K562 (cell line): ENCODE results near the gene ZNF438. TPM values are rescaled to one million over a fixed set of nuclear protein-coding genes. Genes with fewer than 3 reads are reported as not detected.
A peak's percentile ranks its signal among the peaks of the same experiment; 100 is the strongest.

Experiments
- BCL6 ChIP-seq: fragments of 250-450 bp; sonication (Bioruptor Pico); IDR thresholded peaks from 2 replicates; pipeline ENCODE4 v1.4.0; 2020
- CBFA2T3 ChIP-seq: fragments of 450-650 bp; IDR thresholded peaks from 2 replicates; pipeline ENCODE4 v1.6.1; 2017
- CHCHD3 ChIP-seq: fragments of 250-450 bp; sonication (Bioruptor Pico); IDR thresholded peaks from 2 replicates; pipeline ENCODE4 v2.1.2; 2022; ENCODE audit warnings: mild to moderate bottlenecking
- DPF2 ChIP-seq: fragments of 450-650 bp; IDR thresholded peaks from 2 replicates; pipeline ENCODE4 v1.6.1; 2016
- FOXJ2 ChIP-seq: fragments of 200-800 bp; sonication (Bioruptor generic); IDR thresholded peaks from 2 replicates; pipeline ENCODE4 v1.6.1; 2016; ENCODE audit warnings: missing genetic modification characterization, missing compliant biosample characterization
- FOXJ3 ChIP-seq: sonication (generic); formaldehyde crosslinking; IDR thresholded peaks from 2 replicates; pipeline ENCODE4 v1.4.0; 2020; ENCODE audit warnings: mild to moderate bottlenecking, missing genetic modification reagents
- HDAC6 ChIP-seq: IDR thresholded peaks from 2 replicates; pipeline ENCODE4 v1.6.1; 2012; ENCODE audit warnings: low read depth, mild to moderate bottlenecking, control low read depth, inconsistent platforms, low read length, moderate library complexity
- NFIX ChIP-seq: fragments of 250-450 bp; sonication (Bioruptor Pico); IDR thresholded peaks from 2 replicates; pipeline ENCODE4 v1.4.0; 2020; ENCODE audit warnings: low read depth, mild to moderate bottlenecking, moderate library complexity
- NFRKB ChIP-seq: fragments of 450-650 bp; IDR thresholded peaks from 2 replicates; pipeline ENCODE4 v1.6.1; 2016; ENCODE audit warnings: low read depth
- NONO ChIP-seq, 2 experiments: fragments of 200-400 bp in 1 of 2; fragments of 450-650 bp in 1 of 2; formaldehyde crosslinking in 1 of 2; IDR thresholded peaks; 2 replicates each; pipeline ENCODE4 v1.6.1; 2017; ENCODE audit warnings: low read depth in 2 of 2, mild to moderate bottlenecking in 2 of 2, moderate library complexity in 2 of 2, low read length in 1 of 2
- NR2C1 ChIP-seq, 2 experiments: fragments of 450-650 bp; IDR thresholded peaks; 2 replicates each; pipeline ENCODE4 v1.6.1; 2017; ENCODE audit warnings: mild to moderate bottlenecking in 2 of 2, antibody characterized with exemption in 1 of 2, inconsistent platforms in 1 of 2, missing compliant biosample characterization in 1 of 2, missing genetic modification characterization in 1 of 2
- NR4A1 ChIP-seq, 2 experiments: fragments of 250-450 bp in 1 of 2; fragments of 450-650 bp in 1 of 2; sonication (Bioruptor Pico) in 1 of 2; IDR thresholded peaks; 2 replicates each; pipeline versions ENCODE4 v1.4.0 to v1.6.1; 2016 to 2020; ENCODE audit warnings: mild to moderate bottlenecking in 2 of 2, missing compliant biosample characterization in 1 of 2, missing genetic modification characterization in 1 of 2, moderate library complexity in 1 of 2
- NRF1 ChIP-seq, 2 experiments: fragments of 450-650 bp; IDR thresholded peaks in 1 of 2; conservative IDR thresholded peaks in 1 of 2; 2 replicates each; pipeline ENCODE4 v1.6.1; 2014; ENCODE audit warnings: mild to moderate bottlenecking in 2 of 2
- POLR2AphosphoS5 ChIP-seq: IDR thresholded peaks from 2 replicates; pipeline ENCODE4 v1.6.1; 2011; ENCODE audit warnings: mild to moderate bottlenecking, low read depth, low read length, moderate library complexity; ENCODE audit not compliant: control insufficient read depth, insufficient read depth
- POLR2G ChIP-seq: fragments of 200-400 bp; formaldehyde crosslinking; IDR thresholded peaks from 2 replicates; pipeline ENCODE4 v1.6.1; 2017; ENCODE audit warnings: low read depth, mild to moderate bottlenecking, antibody characterized with exemption, low read length, moderate library complexity
- RUNX1 ChIP-seq: sonication (generic); IDR thresholded peaks from 2 replicates; pipeline ENCODE4 v1.6.1; 2016; ENCODE audit warnings: antibody characterized with exemption, low read depth
- SOX6 ChIP-seq: fragments of 450-650 bp; IDR thresholded peaks from 2 replicates; pipeline ENCODE4 v1.6.1; 2014; ENCODE audit warnings: mild to moderate bottlenecking
- TARDBP ChIP-seq: fragments of 450-650 bp; IDR thresholded peaks from 2 replicates; pipeline ENCODE4 v1.6.1; 2016
- THRAP3 ChIP-seq: fragments of 450-650 bp; IDR thresholded peaks from 2 replicates; pipeline ENCODE4 v1.6.1; 2016; ENCODE audit warnings: mild to moderate bottlenecking, inconsistent platforms, borderline replicate concordance
- TRIM24 ChIP-seq, 2 experiments: fragments of 450-650 bp; IDR thresholded peaks; 2 replicates each; pipeline ENCODE4 v1.6.1; 2016
- ZKSCAN1 ChIP-seq: fragments of 150-350 bp; IDR thresholded peaks from 2 replicates; pipeline ENCODE4 v1.6.1; 2016; ENCODE audit warnings: low read depth, low read length
- ZNF197 ChIP-seq: fragments of 200-800 bp; sonication (Bioruptor generic); IDR thresholded peaks from 2 replicates; pipeline ENCODE4 v1.6.1; 2016; ENCODE audit warnings: low read depth, missing genetic modification characterization, missing compliant biosample characterization
- ZNF316 ChIP-seq: fragments of 450-650 bp; IDR thresholded peaks from 2 replicates; pipeline ENCODE4 v1.6.1; 2016
- ZNF696 ChIP-seq: fragments of 250-450 bp; sonication (Bioruptor Pico); conservative IDR thresholded peaks from 2 replicates; pipeline ENCODE4 v1.4.0; 2020; ENCODE audit warnings: mild to moderate bottlenecking, moderate library complexity
- polyA plus RNA-seq, 8 experiments: library from polyadenylated mRNA; depleted of rRNA in 4 of 8; stranded (reverse) in 5 of 8; unstranded in 3 of 8; fragments of >200 nt; fragmentation: Nextera tagmentation in 2 of 8; fragmentation: Illumina TruSeq in 1 of 8; extraction: Ambion mirVana in 2 of 8; extraction: Trizol in 1 of 8; gene quantifications; 2 replicates each; pipeline versions ENCODE4 v1.2.1 to v1.2.3, GENCODE V29; 2011 to 2014; ENCODE audit warnings: inconsistent platforms in 1 of 8, missing spikeins in 1 of 8
- total RNA-seq, 7 experiments: library from RNA; depleted of rRNA in 6 of 7; stranded (reverse); fragments of >200 nt in 6 of 7; fragmentation: Illumina TruSeq in 2 of 7; extraction: Trizol in 2 of 7; gene quantifications; 2 replicates each; pipeline versions ENCODE4 v1.2.1 to v1.2.3, GENCODE V29; 2011 to 2021; ENCODE audit warnings: low replicate concordance in 1 of 7
- TF ChIP-seq, protein P1 (sequence below), 2 experiments: IDR thresholded peaks in 1 of 2; conservative IDR thresholded peaks in 1 of 2; 2 replicates each; pipeline ENCODE4 v1.6.1; 2016; ENCODE audit warnings: low read depth in 2 of 2, mild to moderate bottlenecking in 1 of 2, missing compliant biosample characterization in 1 of 2, missing genetic modification characterization in 1 of 2, moderate library complexity in 1 of 2
- TF ChIP-seq, protein P2 (sequence below): fragments of 450-650 bp; formaldehyde crosslinking; IDR thresholded peaks from 2 replicates; pipeline ENCODE4 v1.4.0; 2020; ENCODE audit warnings: mild to moderate bottlenecking, moderate library complexity

The ZNF438 gene
- total and polyA plus RNA-seq, 9 of the 15 experiments (the other 6 are each of a cell fraction or from before 2014, with no cell fraction given), result 0.45 to 1.5 (median 0.91) TPM

DNA sequence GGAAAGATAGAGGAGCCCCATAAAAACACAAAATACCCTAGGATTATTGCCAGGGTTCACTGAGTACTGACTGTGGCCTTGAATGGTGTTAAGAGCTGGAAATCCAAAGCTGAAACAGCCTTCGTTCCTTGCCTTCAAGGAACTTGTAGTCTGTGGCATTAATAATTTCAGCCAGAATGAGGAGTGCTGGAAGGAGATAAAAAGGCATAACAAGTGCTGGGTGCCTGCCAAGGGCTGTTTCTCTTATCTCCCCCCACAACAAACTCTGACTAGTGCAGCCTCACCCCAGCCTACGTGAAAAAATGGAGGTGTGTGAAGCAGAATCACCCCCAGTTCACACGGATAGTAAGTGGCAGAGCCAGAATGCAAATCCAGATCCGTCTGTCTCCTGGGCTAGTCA lies 203.0 kb downstream of the ZNF438 start (continued):
- TF ChIP-seq RUNX1, result no peak
- no peak for TF ChIP-seq NR4A1 (CRISPR knock-in tag; IDR thresholded peaks at IDR 0.05)
- TF ChIP-seq NR4A1 (tag; IDR thresholded peaks at IDR 0.05), result 0 out of 2 replicates have a peak, but pooled peaks have one; percentile 45
- TF ChIP-seq NR2C1 (IDR thresholded peaks at IDR 0.05), result no peak
- no peak for TF ChIP-seq NR2C1 (tag; IDR thresholded peaks at IDR 0.05)
- peak; percentile 84 for TF ChIP-seq CBFA2T3
- TF ChIP-seq ZNF197 (CRISPR knock-in tag), result no peak
- TF ChIP-seq CHCHD3, result no peak
- no peak for TF ChIP-seq NFIX (CRISPR knock-in tag)
- peak; percentile 87 for TF ChIP-seq FOXJ2 (tag)
- TF ChIP-seq POLR2G, result no peak
- 0 out of 2 replicates have a peak, but pooled peaks have one; percentile 12 for TF ChIP-seq SOX6
- TF ChIP-seq, protein P1, sequence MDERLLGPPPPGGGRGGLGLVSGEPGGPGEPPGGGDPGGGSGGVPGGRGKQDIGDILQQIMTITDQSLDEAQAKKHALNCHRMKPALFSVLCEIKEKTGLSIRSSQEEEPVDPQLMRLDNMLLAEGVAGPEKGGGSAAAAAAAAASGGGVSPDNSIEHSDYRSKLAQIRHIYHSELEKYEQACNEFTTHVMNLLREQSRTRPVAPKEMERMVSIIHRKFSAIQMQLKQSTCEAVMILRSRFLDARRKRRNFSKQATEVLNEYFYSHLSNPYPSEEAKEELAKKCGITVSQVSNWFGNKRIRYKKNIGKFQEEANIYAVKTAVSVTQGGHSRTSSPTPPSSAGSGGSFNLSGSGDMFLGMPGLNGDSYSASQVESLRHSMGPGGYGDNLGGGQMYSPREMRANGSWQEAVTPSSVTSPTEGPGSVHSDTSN (CRISPR knock-in tag; IDR thresholded peaks at IDR 0.05; ENCODE audit: low read depth), result no peak
- TF ChIP-seq, protein P1 (tag; conservative IDR thresholded peaks at IDR 0.05; ENCODE audit: low read depth), result peak; percentile 35; the same call in 1 of the 2 replicates
- peak; percentile 73 for TF ChIP-seq ZNF316
- TF ChIP-seq, protein P2, sequence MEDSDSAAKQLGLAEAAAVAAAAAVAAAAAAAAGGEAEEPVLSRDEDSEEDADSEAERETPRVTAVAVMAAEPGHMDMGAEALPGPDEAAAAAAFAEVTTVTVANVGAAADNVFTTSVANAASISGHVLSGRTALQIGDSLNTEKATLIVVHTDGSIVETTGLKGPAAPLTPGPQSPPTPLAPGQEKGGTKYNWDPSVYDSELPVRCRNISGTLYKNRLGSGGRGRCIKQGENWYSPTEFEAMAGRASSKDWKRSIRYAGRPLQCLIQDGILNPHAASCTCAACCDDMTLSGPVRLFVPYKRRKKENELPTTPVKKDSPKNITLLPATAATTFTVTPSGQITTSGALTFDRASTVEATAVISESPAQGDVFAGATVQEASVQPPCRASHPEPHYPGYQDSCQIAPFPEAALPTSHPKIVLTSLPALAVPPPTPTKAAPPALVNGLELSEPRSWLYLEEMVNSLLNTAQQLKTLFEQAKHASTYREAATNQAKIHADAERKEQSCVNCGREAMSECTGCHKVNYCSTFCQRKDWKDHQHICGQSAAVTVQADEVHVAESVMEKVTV, result no peak
- peak; percentile 51; the same call in 1 of the 2 replicates for TF ChIP-seq DPF2
- no peak for TF ChIP-seq HDAC6
- no peak for TF ChIP-seq NONO (IDR thresholded peaks at IDR 0.05; ENCODE audit: low read depth in 2 of 2, low read length in 1 of 2)
- TF ChIP-seq POLR2AphosphoS5, result 0 out of 2 replicates have a peak, but pooled peaks have one; percentile 29
- no peak for TF ChIP-seq BCL6 (CRISPR knock-in tag)
- no peak for TF ChIP-seq ZKSCAN1
- no peak for TF ChIP-seq FOXJ3
- no peak for TF ChIP-seq NFRKB
- no peak for TF ChIP-seq TARDBP
- TF ChIP-seq TRIM24 (IDR thresholded peaks at IDR 0.05), result peak; percentile 61 to 73
- TF ChIP-seq NRF1 (conservative IDR thresholded peaks at IDR 0.05 in 1 of 2, IDR thresholded peaks at IDR 0.05 in 1 of 2), result no peak
- no peak for TF ChIP-seq ZNF696 (CRISPR knock-in tag)
- TF ChIP-seq THRAP3, result no peak
